Activated B cell treated with CpG ODN at 0.5 μM for 24 hours (primary cell): ENCODE data around the gene PLA2G4C. TPM values are rescaled to one million over a fixed set of nuclear protein-coding genes. Genes with fewer than 3 reads are reported as not detected.

Experiments
- ATAC-seq: fragments of 200-7000 bp; cut with Tn5 transposase; one replicate; pipeline ENCODE4 v1.10.0; 2021; ENCODE audit warnings: low read depth, mild to moderate bottlenecking, moderate library complexity
- CTCF ChIA-PET: fragments of 350-600 bp; sonication (Branson Sonifier 250); formaldehyde crosslinking; loops from one replicate; lab custom pipeline; 2021; ENCODE audit warnings: antibody characterized with exemption; lab: Charles Lee
- POLR2A ChIA-PET: fragments of 350-600 bp; sonication (Branson Sonifier 250); formaldehyde crosslinking; loops from one replicate; lab custom pipeline; 2021; ENCODE audit warnings: antibody characterized with exemption; lab: Charles Lee
- DNase-seq: peaks from one replicate; pipeline ENCODE4 v3.0.0; 2022
- H3K27ac Mint-ChIP-seq: one replicate; pipeline ENCODE4 v1.8.0; 2020; ENCODE audit warnings: mixed read lengths
- H3K27me3 Mint-ChIP-seq: one replicate; pipeline ENCODE4 v1.8.0; 2021; ENCODE audit warnings: mixed read lengths
- H3K36me3 Mint-ChIP-seq: one replicate; pipeline ENCODE4 v1.8.0; 2021; ENCODE audit warnings: low read depth, mixed read lengths
- H3K4me1 Mint-ChIP-seq: one replicate; pipeline ENCODE4 v1.8.0; 2021; ENCODE audit warnings: mixed read lengths
- H3K4me3 Mint-ChIP-seq: one replicate; pipeline ENCODE4 v1.8.0; 2020; ENCODE audit warnings: mild to moderate bottlenecking, mixed read lengths
- H3K9me3 Mint-ChIP-seq: one replicate; pipeline ENCODE4 v1.8.0; 2020; ENCODE audit warnings: mixed read lengths
- CTCF ChIP-seq: fragments of 200-600 bp; IDR thresholded peaks from one replicate; pipeline ENCODE4 v1.8.0; 2022; ENCODE audit warnings: antibody characterized with exemption, mild to moderate bottlenecking
- intact Hi-C: fragments of 100-400 bp; cut with micrococcal nuclease; formaldehyde crosslinking; loops from one replicate; pipeline ENCODE4 v1.15.1; 2024
- total RNA-seq: library from RNA; stranded (reverse); gene quantifications from 2 replicates; pipeline ENCODE4 v1.2.3, GENCODE V29; 2022

The PLA2G4C gene
- total RNA-seq, 1 donor from 2014 or later, result 16.6 TPM

- H3K36me3 Mint-ChIP-seq, result peaks cover 73% of the 10 kb centered on the region
- POLR2A ChIA-PET, result interaction anchor here (0.6 to 1.2 kb wide), 3 partner anchors 12 to 36 kb away, joined by 4 to 6 read pairs (median 4); partner anchors contain the start of gene PLA2G4C
- H3K27ac Mint-ChIP-seq, result peak overlapping the region; percentile 78
Observed at GRCh38 chr19:48122421-48122820, 11.8 kb upstream of the PLA2G4C start.

DNA sequence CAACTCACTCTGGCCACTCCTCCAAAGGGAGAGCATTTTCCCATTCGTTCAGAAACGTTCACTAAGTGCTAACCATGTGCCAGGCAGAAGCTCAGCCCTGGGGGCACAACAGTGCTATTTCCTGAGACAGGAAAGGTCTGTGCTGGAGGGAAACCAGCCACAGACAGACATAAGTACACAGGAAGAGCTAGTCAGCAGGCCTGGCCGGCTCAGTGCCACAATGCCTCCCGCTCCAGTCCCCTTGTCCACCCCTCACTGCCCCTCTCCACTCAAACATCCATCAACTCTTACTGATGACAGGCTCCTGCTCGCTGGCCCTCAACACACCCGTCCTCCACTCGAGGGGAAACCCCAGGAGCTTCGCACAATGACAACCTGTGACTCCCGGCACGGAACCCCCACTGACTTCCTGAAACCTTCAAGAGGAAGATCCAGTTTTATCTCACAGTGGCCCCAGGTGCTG is 11.3 kb upstream of the PLA2G4C start:
- TF ChIP-seq CTCF, result no peak
- ATAC-seq, result peak; percentile 45
- intact Hi-C loops, result loop anchor here (1.0 kb wide), 1 partner anchor 16 kb away; no protein-coding TSS in a partner anchor
- POLR2A ChIA-PET, result interaction anchor here (0.6 to 1.2 kb wide), 3 partner anchors 11 to 37 kb away, joined by 4 to 6 read pairs (median 4); partner anchors contain the start of gene PLA2G4C
- peak overlapping the region; percentile 78 for H3K27ac Mint-ChIP-seq
- peaks cover 5% of the 10 kb centered on the region for H3K9me3 Mint-ChIP-seq
- H3K4me3 Mint-ChIP-seq, result no peak overlapping the region
- no peaks in the 10 kb centered on the region for H3K27me3 Mint-ChIP-seq
- CTCF ChIA-PET, result interaction anchor here (1.7 kb wide), 1 partner anchor 11 kb away, joined by 6 read pairs; the partner anchor contains the start of gene PLA2G4C
- H3K36me3 Mint-ChIP-seq, result peaks cover 72% of the 10 kb centered on the region
- peaks cover 20% of the 10 kb centered on the region for H3K4me1 Mint-ChIP-seq
- no peak for DNase-seq

More at GRCh38 chr19:48122421-48122820, 11.8 kb upstream of the PLA2G4C start:
- no peak for DNase-seq
- intact Hi-C loops, result loop anchor here (1.0 kb wide), 1 partner anchor 16 kb away; no protein-coding TSS in a partner anchor
- ATAC-seq, result no peak
- H3K4me1 Mint-ChIP-seq, result peaks cover 20% of the 10 kb centered on the region
- no peak overlapping the region for H3K4me3 Mint-ChIP-seq
- peaks cover 5% of the 10 kb centered on the region for H3K9me3 Mint-ChIP-seq
- CTCF ChIA-PET, result interaction anchor here (0.6 to 1.7 kb wide), 2 partner anchors 12 to 27 kb away, joined by 4 to 6 read pairs; partner anchors contain the start of gene PLA2G4C
- no peaks in the 10 kb centered on the region for H3K27me3 Mint-ChIP-seq
- TF ChIP-seq CTCF, result no peak

- intact Hi-C loops, result no loop called here
- DNase-seq (no peak), ATAC-seq (no peak)
- CTCF ChIA-PET, result interaction anchor here (1.7 kb wide), 1 partner anchor 10 kb away, joined by 6 read pairs; the partner anchor contains the start of gene PLA2G4C
- Mint-ChIP-seq H3K4me1 (peaks cover 20% of the 10 kb centered on the region), H3K27ac (no peak overlapping the region), H3K9me3 (peaks cover 5% of the 10 kb centered on the region), H3K36me3 (peaks cover 69% of the 10 kb centered on the region), H3K27me3 (no peaks in the 10 kb centered on the region), H3K4me3 (no peak overlapping the region)
- POLR2A ChIA-PET, result no interaction called here
- no peak for TF ChIP-seq CTCF
Observed at GRCh38 chr19:48121066-48121465, 10.4 kb upstream of the PLA2G4C start.

DNA sequence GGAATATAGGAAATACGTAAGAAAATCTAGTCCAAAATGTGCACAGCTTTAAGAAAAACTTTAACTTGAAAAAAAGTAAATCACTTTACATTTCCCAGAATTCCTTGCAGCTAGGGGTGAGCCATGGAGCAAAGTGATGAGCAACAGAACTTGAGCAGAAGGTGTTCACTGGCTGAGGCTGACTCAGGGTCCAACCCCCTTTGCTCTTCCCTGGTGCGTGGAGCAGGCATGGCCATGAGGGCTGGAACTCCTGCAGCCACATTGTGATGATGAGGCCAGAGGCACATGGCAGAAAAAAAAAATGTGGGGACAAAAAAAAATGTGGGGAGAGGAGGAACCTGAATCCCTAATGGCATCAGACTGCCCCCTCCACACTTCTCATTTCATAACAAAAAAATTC is 9.9 kb upstream of the PLA2G4C start:
- CTCF ChIA-PET, result interaction anchor here (1.7 kb wide), 1 partner anchor 10 kb away, joined by 6 read pairs; the partner anchor contains the start of gene PLA2G4C
- ATAC-seq, result no peak
- H3K4me3 Mint-ChIP-seq, result no peak overlapping the region

More for the DNA sequence above, 9.9 kb upstream of the PLA2G4C start:
- Mint-ChIP-seq H3K9me3 (peaks cover 5% of the 10 kb centered on the region), H3K36me3 (peaks cover 69% of the 10 kb centered on the region), H3K27me3 (no peaks in the 10 kb centered on the region), H3K4me1 (peaks cover 20% of the 10 kb centered on the region), H3K27ac (no peak overlapping the region)
- intact Hi-C loops, result no loop called here
- TF ChIP-seq CTCF, result no peak
- DNase-seq, result no peak
- POLR2A ChIA-PET, result no interaction called here
